Activated naive CD8-positive, alpha-beta T cell treated with anti-CD3 and anti-CD28 coated beads, Interleukin-2, amount 50 U/mL, for 16 hours (primary cell): ENCODE data around the gene PRKN.

ENCODE experiments used
- DNase-seq: peaks from one replicate; pipeline ENCODE4 v3.0.0-alpha.2; 2020; ENCODE audit warnings: low read depth, low spot score

PRKN gene

DNA sequence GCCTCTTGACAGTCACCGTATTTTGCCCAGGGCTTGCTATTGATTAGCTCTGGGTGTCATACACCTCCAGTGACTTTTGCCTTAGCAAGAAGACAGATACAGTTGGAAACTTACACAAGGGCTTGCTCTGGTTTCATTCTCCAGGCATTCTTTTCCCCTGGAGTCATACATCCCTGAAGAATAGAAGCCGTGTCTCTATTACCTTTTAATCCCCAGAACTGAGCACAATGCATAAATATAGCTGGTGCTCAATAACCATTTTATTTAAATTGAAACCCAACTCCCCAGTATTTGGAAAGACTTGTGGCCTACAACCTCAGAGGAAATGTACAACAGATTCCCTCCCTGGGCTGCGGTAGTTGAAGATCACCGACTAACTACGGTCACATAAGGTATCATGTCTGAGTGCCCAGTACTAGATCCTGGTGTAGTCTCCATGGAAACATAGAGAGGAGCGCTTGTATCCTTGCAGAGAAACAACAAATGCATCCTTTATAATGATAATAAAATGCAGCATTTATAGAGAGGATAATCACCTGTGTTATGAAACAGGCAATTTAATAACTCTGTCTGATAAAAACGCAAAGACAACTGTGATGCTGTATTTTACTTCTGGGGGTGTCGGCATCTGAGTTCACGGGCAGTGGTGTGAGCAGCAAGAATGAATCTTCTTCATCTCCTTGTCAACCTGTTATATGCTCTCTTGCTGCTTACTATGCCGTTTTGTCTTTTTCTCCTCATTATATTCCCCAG is 1052.5 kb downstream of the PRKN start:
- DNase-seq: no peak

GRCh38 chr6:161673026-161673425 is 1054.5 kb downstream of the PRKN start:
- DNase-seq: no peak

DNA sequence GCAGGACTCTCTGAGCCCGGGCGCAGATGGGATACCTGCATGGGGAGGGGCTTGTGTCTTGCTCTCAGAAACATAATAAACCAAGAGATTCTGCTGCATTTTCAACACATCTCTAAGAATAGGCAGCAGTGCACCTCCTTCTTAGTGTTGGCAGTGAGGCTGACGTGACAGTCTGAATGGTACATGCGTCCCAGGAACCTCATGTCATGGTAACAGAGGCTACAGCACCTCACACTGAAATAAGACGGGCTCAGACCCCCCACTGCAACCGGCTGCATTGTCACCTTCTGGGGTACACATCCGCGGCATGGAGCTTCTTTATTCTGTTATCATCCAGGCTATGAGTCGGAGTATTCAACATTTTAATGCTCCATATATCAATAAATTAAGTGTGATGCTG is 1056.4 kb downstream of the PRKN start:
- DNase-seq: no peak

DNA sequence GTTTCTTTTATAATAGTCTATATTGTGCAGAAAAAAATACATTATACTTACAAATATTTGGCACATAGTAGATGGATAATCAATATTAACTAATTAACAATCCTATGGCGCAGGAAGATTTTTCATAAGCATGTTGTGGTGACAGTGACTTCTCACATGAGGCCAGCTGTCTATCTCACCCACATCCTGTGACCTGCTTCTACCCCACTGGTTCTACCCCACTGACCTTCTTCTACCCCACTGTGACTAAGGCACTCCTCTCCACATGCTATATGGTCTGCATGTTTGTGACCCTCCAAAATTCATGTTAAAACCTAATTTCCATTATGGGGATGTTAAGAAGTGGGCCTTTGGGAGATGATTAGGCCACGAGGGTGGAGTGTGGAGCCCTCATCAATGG is 1058.9 kb downstream of the PRKN start:
- DNase-seq: no peak

DNA sequence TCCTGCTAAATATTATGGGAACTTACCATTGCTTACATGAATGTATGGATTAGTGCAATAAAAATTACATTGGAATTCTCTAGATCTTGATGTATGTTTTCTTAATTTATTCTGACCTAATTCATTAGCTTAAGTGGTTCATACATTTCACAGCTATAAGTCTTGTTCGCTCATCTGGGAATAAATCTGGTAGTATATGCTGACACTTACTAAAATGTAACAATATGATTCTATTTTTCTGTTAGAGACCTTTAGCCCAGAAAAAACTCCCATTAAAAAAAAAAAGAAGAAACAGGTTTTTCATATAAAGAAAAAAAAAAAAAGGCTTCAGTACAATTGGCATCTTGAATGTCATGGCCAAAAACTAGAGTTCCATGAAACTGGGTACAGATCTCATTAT is 1059.6 kb downstream of the PRKN start:
- DNase-seq: no peak

GRCh38 chr6:161663682-161664081 is 1063.9 kb downstream of the PRKN start:
- DNase-seq: no peak

GRCh38 chr6:161660666-161661571 is 1066.6 kb downstream of the PRKN start:
- DNase-seq: no peak

DNA sequence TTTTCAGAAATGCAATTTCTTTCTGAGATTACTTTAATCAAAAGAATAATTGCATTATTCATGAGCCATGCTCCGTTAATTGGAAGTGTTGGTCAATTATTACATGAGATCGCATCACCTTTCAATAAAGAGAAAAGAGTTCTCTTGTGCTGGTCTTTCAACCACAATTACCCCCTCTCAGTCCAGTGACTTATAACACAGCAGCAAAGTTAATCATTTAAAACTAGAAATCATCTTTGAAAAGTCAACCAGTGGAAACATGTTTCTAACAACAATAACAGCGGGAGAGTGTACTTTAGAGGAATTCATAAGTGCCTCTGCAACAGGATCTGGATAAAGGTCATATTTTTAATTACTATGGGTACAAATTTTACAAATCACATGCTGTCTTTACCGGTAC is 1069.4 kb downstream of the PRKN start:
- no peak for DNase-seq

- DNase-seq: no peak
These were observed 1073.4 kb downstream of the PRKN start for GRCh38 chr6:161654209-161654608.

- no peak for DNase-seq
These were observed 1075.6 kb downstream of the PRKN start for GRCh38 chr6:161651949-161652348.

GRCh38 chr6:161649841-161650240 is 1077.7 kb downstream of the PRKN start:
- no peak for DNase-seq

DNA sequence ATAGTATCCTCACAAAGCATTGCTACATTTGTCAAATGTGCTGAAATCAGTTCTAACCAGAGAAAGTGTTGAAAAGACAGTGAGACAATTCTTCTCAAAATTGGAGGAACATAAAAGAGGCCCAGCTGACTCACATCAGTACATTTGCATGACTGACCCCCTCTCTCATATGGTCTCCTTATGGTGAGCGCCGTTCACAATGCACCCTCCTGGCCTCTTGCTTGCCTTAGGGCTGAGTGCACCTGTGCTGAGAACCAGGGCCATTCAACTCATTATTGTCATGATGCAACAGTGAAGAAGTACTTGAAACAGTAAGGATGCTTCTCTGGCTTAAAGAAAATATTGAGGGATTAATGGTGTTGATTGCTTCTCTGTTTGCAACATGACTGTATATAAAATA is 1078.5 kb downstream of the PRKN start:
- DNase-seq: no peak

- DNase-seq: no peak
These were observed 1080.3 kb downstream of the PRKN start for GRCh38 chr6:161647234-161647633.

DNA sequence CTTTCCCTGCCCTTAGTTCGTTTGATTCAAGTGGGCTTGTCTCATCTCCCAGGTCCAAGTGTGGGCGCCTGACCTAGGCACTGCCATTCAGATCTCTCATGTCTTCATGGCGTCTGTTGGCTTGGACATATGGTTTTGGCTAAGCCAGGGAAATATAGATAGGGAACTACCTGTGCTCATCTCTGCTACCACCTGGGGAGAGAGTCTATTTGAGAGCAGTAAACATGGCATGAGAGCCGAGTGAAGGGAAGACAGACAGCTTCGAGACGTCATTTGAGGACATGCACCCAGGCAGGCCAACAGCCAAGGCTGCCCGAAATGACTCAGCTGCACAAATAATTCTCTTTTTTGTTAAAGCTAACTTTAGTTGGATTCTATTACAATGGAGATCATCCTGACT is 1083.0 kb downstream of the PRKN start:
- DNase-seq: no peak

DNA sequence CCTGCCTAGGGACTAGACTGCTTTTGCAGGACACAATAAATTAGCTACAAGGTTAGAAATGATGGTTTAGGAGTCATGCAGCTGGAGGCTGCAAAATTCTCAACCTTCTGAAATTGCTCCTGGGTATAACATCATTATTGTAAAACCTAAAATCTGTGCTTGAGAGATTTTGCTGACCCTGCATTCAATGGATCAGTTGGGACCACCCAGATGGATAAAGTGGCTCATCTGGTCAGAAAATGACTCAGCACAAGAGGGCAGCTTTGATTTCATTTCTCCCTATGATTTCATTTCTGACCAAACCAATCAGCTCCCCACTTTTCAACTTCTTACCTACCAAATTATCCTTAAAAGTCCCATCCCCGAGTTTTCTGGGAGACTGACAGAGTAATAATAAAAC is 1086.4 kb downstream of the PRKN start:
- DNase-seq: no peak

GRCh38 chr6:161639772-161640171 is 1087.8 kb downstream of the PRKN start:
- no peak for DNase-seq

- DNase-seq: no peak
These were observed 1089.9 kb downstream of the PRKN start for GRCh38 chr6:161637658-161638057.

GRCh38 chr6:161636882-161637430 is 1090.6 kb downstream of the PRKN start:
- no peak for DNase-seq

DNA sequence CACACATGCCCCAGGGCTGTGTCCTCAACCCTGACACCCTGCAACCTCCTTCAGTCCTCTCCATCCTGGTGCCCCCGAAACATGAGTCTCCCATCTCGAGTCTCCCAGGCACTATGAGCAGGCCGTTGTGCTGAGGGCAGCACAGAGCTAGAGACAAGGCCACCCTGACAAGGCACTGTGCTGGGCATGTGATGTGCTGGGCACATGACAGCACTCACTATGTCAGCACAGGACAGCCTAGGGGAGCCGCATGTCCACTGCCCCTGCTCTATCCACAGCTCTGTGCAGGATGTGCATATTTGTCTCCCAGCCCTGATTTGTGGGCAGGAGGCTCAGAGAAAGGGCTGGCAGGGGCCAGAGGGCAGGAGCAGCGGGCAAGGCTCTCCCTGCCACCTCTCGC is 1091.6 kb downstream of the PRKN start:
- no peak for DNase-seq

GRCh38 chr6:161634916-161635315 is 1092.7 kb downstream of the PRKN start:
- DNase-seq: no peak

- DNase-seq: no peak
These were observed 1095.8 kb downstream of the PRKN start for GRCh38 chr6:161631676-161632194.

GRCh38 chr6:161630674-161631073 is 1096.9 kb downstream of the PRKN start:
- no peak for DNase-seq
